Measurements from ENCODE around the gene CDNF.
"Not testable (repeated sequence)": the region's sequence is repeated elsewhere in the genome, so short reads cannot be mapped to it uniquely, and the experiment has no call there.

The CDNF gene

GRCh38 chr10:14837757-14838581, at the start of gene CDNF, which contains the start of the genes HSPA14 and MSANTD7:
CDNF (minus strand) TSS chr10:14838037; CDS start chr10:14837946, 91 bp downstream.
HSPA14 (plus strand) TSS chr10:14838306; CDS start chr10:14838403, 97 bp downstream.
MSANTD7 (plus strand) TSS chr10:14838306; CDS start chr10:14842285, 3,979 bp downstream.
- DNase-seq (ENCODE audit: low spot score): peak; percentile 100

- no peak for DNase-seq (ENCODE audit: low spot score)
These were observed 46.2 kb upstream of the CDNF start for GRCh38 chr10:14884082-14884481.

GRCh38 chr10:14880229-14880628, 42.4 kb upstream of the CDNF start:
- DNase-seq (ENCODE audit: low spot score): no peak

- no peak for DNase-seq (ENCODE audit: low spot score)
These were observed 42.0 kb upstream of the CDNF start for GRCh38 chr10:14879928-14880193.

- DNase-seq (ENCODE audit: low spot score): peak; percentile 59
These were observed 41.5 kb upstream of the CDNF start for GRCh38 chr10:14879124-14879927.

GRCh38 chr10:14878266-14879123, 40.7 kb upstream of the CDNF start, which contains the start of gene SUV39H2:
SUV39H2 (plus strand) TSS chr10:14878866; CDS start chr10:14878889, 23 bp downstream.
- peak; percentile 96 for DNase-seq (ENCODE audit: low spot score)

GRCh38 chr10:14876764-14877163, 38.9 kb upstream of the CDNF start:
- no peak for DNase-seq (ENCODE audit: low spot score)

GRCh38 chr10:14875941-14876340, 38.1 kb upstream of the CDNF start:
- no peak for DNase-seq (ENCODE audit: low spot score)

GRCh38 chr10:14873090-14873760, 35.4 kb upstream of the CDNF start:
- DNase-seq (ENCODE audit: low spot score): no peak

- not testable (repeated sequence) for DNase-seq (ENCODE audit: low spot score)
These were observed 27.0 kb upstream of the CDNF start for GRCh38 chr10:14864871-14865270.

- not testable (repeated sequence) for DNase-seq (ENCODE audit: low spot score)
These were observed 26.6 kb upstream of the CDNF start for GRCh38 chr10:14864466-14864865.

- no peak for DNase-seq (ENCODE audit: low spot score)
These were observed 23.0 kb upstream of the CDNF start for GRCh38 chr10:14860791-14861190.

GRCh38 chr10:14859775-14860174, 21.9 kb upstream of the CDNF start:
- DNase-seq (ENCODE audit: low spot score): no peak

- no peak for DNase-seq (ENCODE audit: low spot score)
These were observed 21.2 kb upstream of the CDNF start for GRCh38 chr10:14859043-14859442.

GRCh38 chr10:14858338-14858960, 20.6 kb upstream of the CDNF start:
- no peak for DNase-seq (ENCODE audit: low spot score)

GRCh38 chr10:14855453-14855852, 17.6 kb upstream of the CDNF start:
- no peak for DNase-seq (ENCODE audit: low spot score)

GRCh38 chr10:14852236-14852635, 14.4 kb upstream of the CDNF start:
- no peak for DNase-seq (ENCODE audit: low spot score)

- DNase-seq (ENCODE audit: low spot score): no peak
These were observed 7.1 kb upstream of the CDNF start for GRCh38 chr10:14844948-14845347.

GRCh38 chr10:14843327-14843988, 5.6 kb upstream of the CDNF start:
- DNase-seq (ENCODE audit: low spot score): no peak

- DNase-seq (ENCODE audit: low spot score): no peak
These were observed 2.3 kb upstream of the CDNF start for GRCh38 chr10:14840178-14840577.

- peak; percentile 20 for DNase-seq (ENCODE audit: low spot score)
These were observed 1.5 kb upstream of the CDNF start for GRCh38 chr10:14839305-14839695.

Data from NAMALWA (cell line).